Endothelial cell of umbilical vein (primary cell): ENCODE results near the gene TRIM41. TPM values are rescaled to one million over a fixed set of nuclear protein-coding genes. Genes with fewer than 3 reads are reported as not detected.

Experiments used
- BruUV-seq: library from RNA; stranded (reverse); fragments of 400-500 nt; replicated peaks from 2 replicates; lab custom pipeline; 2021; lab: Mats Ljungman, UMichigan
- CTCF ChIA-PET: fragments of 300-600, 350-600 bp; sonication (Branson Sonifier 250); formaldehyde crosslinking; loops from one replicate; lab custom pipeline; 2021; ENCODE audit warnings: antibody characterized with exemption, inconsistent platforms; lab: Charles Lee
- POLR2A ChIA-PET: fragments of 300-600, 350-600 bp; sonication (Branson Sonifier 250); formaldehyde crosslinking; loops from one replicate; lab custom pipeline; 2021; ENCODE audit warnings: antibody characterized with exemption, inconsistent platforms; lab: Charles Lee
- DNase-seq: peaks from one replicate; pipeline ENCODE4 v3.0.0-alpha.2; 2011; ENCODE audit warnings: low read depth, low spot score
- FAIRE-seq: peaks from 2 replicates; lab custom pipeline; 2011; peaks lifted over from hg19 to GRCh38; lab: Jason Lieb, UNC
- H2AFZ ChIP-seq: 2 replicates; pipeline ENCODE4 v1.6.0; 2012; ENCODE audit warnings: low read depth, low read length, control low read depth, inconsistent platforms
- H3K27ac ChIP-seq: 2 replicates; pipeline ENCODE4 v1.5.1; 2011; ENCODE audit warnings: low read depth, mild to moderate bottlenecking, control low read depth, low read length, moderate library complexity; ENCODE audit not compliant: insufficient read depth
- H3K27me3 ChIP-seq, 2 experiments: 2 replicates each; pipeline versions ENCODE4 v1.6.0 to v1.6.1; 2011; ENCODE audit warnings: low read length in 2 of 2, mixed read lengths in 1 of 2; ENCODE audit not compliant: control insufficient read depth in 2 of 2, insufficient read depth in 2 of 2
- H3K36me3 ChIP-seq, 2 experiments: 2 replicates in 1 of 2; 3 replicates in 1 of 2; pipeline ENCODE4 v1.5.1; 2011; ENCODE audit warnings: low read length in 2 of 2, mild to moderate bottlenecking in 1 of 2, moderate library complexity in 1 of 2; ENCODE audit not compliant: control insufficient read depth in 2 of 2, insufficient read depth in 2 of 2; ENCODE audit errors: extremely low read depth in 1 of 2
- H3K4me1 ChIP-seq: 3 replicates; pipeline ENCODE4 v1.5.1; 2011; ENCODE audit warnings: mild to moderate bottlenecking, low read length; ENCODE audit not compliant: control insufficient read depth, insufficient read depth; ENCODE audit errors: extremely low read depth
- H3K4me2 ChIP-seq: 2 replicates; pipeline ENCODE4 v1.6.1; 2011; ENCODE audit warnings: low read length, control low read depth, mixed read lengths; ENCODE audit not compliant: insufficient read depth
- H3K4me3 ChIP-seq, 3 experiments: fragments of 200-600 bp in 1 of 3; sonication (generic), shearing (Covaris generic) in 1 of 3; replicated peaks in 1 of 3; 2 replicates each; pipeline ENCODE4 v1.5.1; 2011 to 2016; ENCODE audit warnings: control low read depth in 3 of 3, low read length in 3 of 3, mild to moderate bottlenecking in 2 of 3, inconsistent platforms in 1 of 3, low read depth in 1 of 3, moderate library complexity in 1 of 3; ENCODE audit not compliant: insufficient read depth in 1 of 3
- H3K79me2 ChIP-seq: 2 replicates; pipeline ENCODE4 v1.6.0; 2012; ENCODE audit warnings: low read length, inconsistent platforms; ENCODE audit not compliant: control insufficient read depth, insufficient read depth
- H3K9ac ChIP-seq: replicated peaks from 2 replicates; pipeline ENCODE3; 2011; ENCODE audit warnings: low read length, control low read depth; ENCODE audit not compliant: insufficient read depth; ENCODE audit errors: extremely low read depth
- H3K9me1 ChIP-seq: replicated peaks from 3 replicates; pipeline ENCODE4 v1.6.0; 2011; ENCODE audit warnings: mild to moderate bottlenecking, low read length; ENCODE audit not compliant: control insufficient read depth, insufficient read depth; ENCODE audit errors: extremely low read depth
- H3K9me3 ChIP-seq: replicated peaks from 2 replicates; pipeline ENCODE4 v1.5.1; 2012; ENCODE audit warnings: low read length, inconsistent platforms; ENCODE audit not compliant: control insufficient read depth, insufficient read depth
- H4K20me1 ChIP-seq: replicated peaks from 2 replicates; pipeline ENCODE3; 2011; ENCODE audit warnings: mild to moderate bottlenecking, low read length; ENCODE audit not compliant: control insufficient read depth, insufficient read depth; ENCODE audit errors: extremely low read depth
- CTCF ChIP-seq, 2 donors: IDR thresholded peaks; 1 replicate in 1 of 2; 2 replicates in 1 of 2; pipeline ENCODE4 v1.5.1; 2011; ENCODE audit warnings: low read length in 2 of 2, mild to moderate bottlenecking in 2 of 2, moderate library complexity in 2 of 2, control low read depth in 1 of 2, inconsistent platforms in 1 of 2, low read depth in 1 of 2; ENCODE audit not compliant: insufficient read depth in 1 of 2; ENCODE audit errors: extremely low read depth in 1 of 2
- EZH2 ChIP-seq: IDR thresholded peaks from 2 replicates; pipeline ENCODE4 v1.6.1; 2012; ENCODE audit warnings: borderline replicate concordance, low read depth, mild to moderate bottlenecking, moderate library complexity, low read length, inconsistent platforms; ENCODE audit not compliant: severe bottlenecking
- FOS ChIP-seq: IDR thresholded peaks from 2 replicates; pipeline ENCODE4 v1.6.1; 2011; ENCODE audit warnings: mild to moderate bottlenecking, low read length, moderate library complexity, borderline replicate concordance; ENCODE audit not compliant: insufficient read depth
- GATA2 ChIP-seq: IDR thresholded peaks from 2 replicates; pipeline ENCODE4 v1.7.0; 2011; ENCODE audit warnings: low read depth, mild to moderate bottlenecking, moderate library complexity, mixed read lengths, low read length; ENCODE audit not compliant: insufficient read length, insufficient read depth
- JUN ChIP-seq: IDR thresholded peaks from 2 replicates; pipeline ENCODE4 v1.6.1; 2011; ENCODE audit warnings: borderline replicate concordance, low read depth; ENCODE audit not compliant: insufficient read length, insufficient read depth
- MAX ChIP-seq: IDR thresholded peaks from 2 replicates; pipeline ENCODE4 v1.6.1; 2011; ENCODE audit not compliant: insufficient read depth, insufficient read length
- MYC ChIP-seq: IDR thresholded peaks from one replicate; pipeline ENCODE4 v1.6.1; 2011; ENCODE audit warnings: mild to moderate bottlenecking, low read depth, low read length
- POLR2A ChIP-seq: IDR thresholded peaks from 2 replicates; pipeline ENCODE4 v1.6.1; 2012; ENCODE audit warnings: low read depth, mild to moderate bottlenecking, control low read depth, low read length
- POLR2AphosphoS5 ChIP-seq: IDR thresholded peaks from 2 replicates; pipeline ENCODE4 v1.6.1; 2012; ENCODE audit warnings: low read depth, mild to moderate bottlenecking, control low read depth, low read length, moderate library complexity; ENCODE audit not compliant: insufficient read depth
- dilution Hi-C: fragments of 300-500 bp; cut with MboI; formaldehyde crosslinking; loops from one replicate; pipeline ENCODE4 v1.15.0; 2019; ENCODE audit warnings: low sequenced_read_pairs; ENCODE audit not compliant: extremely low pct_ligation_motif_present
- intact Hi-C: fragments of 100-400 bp; cut with micrococcal nuclease; formaldehyde crosslinking; loops from one replicate; pipeline ENCODE4 v1.10.0; 2022
- polyA plus RNA-seq, 4 experiments: library from polyadenylated mRNA; depleted of rRNA in 3 of 4; stranded (reverse) in 3 of 4; unstranded in 1 of 4; fragments of >200 nt; gene quantifications; 2 replicates each; pipeline versions ENCODE4 v1.2.1 to v1.2.3, GENCODE V29; 2011 to 2012; ENCODE audit warnings: missing spikeins in 1 of 4
- total RNA-seq: library from RNA; stranded (reverse); gene quantifications from 2 replicates; pipeline ENCODE4 v1.2.3, GENCODE V29; 2021

TRIM41 gene
- total and polyA plus RNA-seq, 2 donors (not counting 3 experiments of a cell fraction or from before 2014, with no cell fraction given) = 11.2 to 19.9 TPM

GRCh38 chr5:181271081-181271480 lies 48.0 kb downstream of the TRIM41 start:
- Histone ChIP-seq H3K27ac (no peak overlapping the region), H3K36me3 (no peaks in the 10 kb centered on the region), H4K20me1 (no peaks in the 10 kb centered on the region), H2AFZ (no peak overlapping the region), H3K4me2 (no peak overlapping the region), H3K4me3 (no peak overlapping the region), H3K4me1 (no peaks in the 10 kb centered on the region), H3K27me3 (no peaks in the 10 kb centered on the region), H3K9me3 (no peaks in the 10 kb centered on the region), H3K9me1 (no peaks in the 10 kb centered on the region), H3K79me2 (no peaks in the 10 kb centered on the region), H3K9ac (no peak overlapping the region)
- FAIRE-seq (no peak), DNase-seq (no peak)
- POLR2A ChIA-PET = no interaction called here
- intact Hi-C loops = no loop called here
- no TSS peak for BruUV-seq
- no peak for TF ChIP-seq GATA2
- TF ChIP-seq POLR2A = no peak
- no peak for TF ChIP-seq JUN
- TF ChIP-seq MAX = no peak
- TF ChIP-seq POLR2AphosphoS5 = no peak
- TF ChIP-seq EZH2 = no peak
- TF ChIP-seq FOS = no peak
- no peak for TF ChIP-seq MYC
- no peak for TF ChIP-seq CTCF (IDR thresholded peaks at IDR 0.05; ENCODE audit: extremely low read depth in 1 of 2, insufficient read depth in 1 of 2, low read depth in 1 of 2, low read length in 2 of 2)
- dilution Hi-C loops = no loop called here
- CTCF ChIA-PET = no interaction called here
